Measurements from ENCODE around the gene ACCS.

Gene ACCS

DNA sequence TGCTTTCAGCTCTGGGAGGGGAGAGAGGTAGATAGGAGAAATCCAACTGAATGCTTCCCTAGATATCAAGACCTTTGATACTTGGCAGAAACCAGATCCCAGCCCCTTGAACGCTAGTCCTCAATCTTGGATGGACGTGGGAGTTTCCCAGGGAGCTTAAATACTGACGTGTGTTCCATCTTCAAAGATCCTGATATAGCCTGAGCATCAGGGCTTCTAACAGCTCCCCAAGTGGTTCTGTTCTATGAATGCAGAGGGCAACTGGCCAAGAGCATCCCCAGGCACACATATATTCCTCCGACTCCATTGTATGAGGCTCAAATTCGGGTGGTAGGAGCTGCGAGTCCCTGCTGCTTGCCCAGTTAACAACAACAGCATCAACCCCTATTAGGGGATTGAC, 8.7 kb upstream of the ACCS start (continued):
- no peak for TF ChIP-seq MZF1 (tag by site-specific recombination; IDR thresholded peaks at IDR 0.05; ENCODE audit: borderline replicate concordance)
- TF ChIP-seq IKZF3 (tag by site-specific recombination; IDR thresholded peaks at IDR 0.05), result no peak
- TF ChIP-seq ZNF521 (tag by site-specific recombination; IDR thresholded peaks at IDR 0.05), result no peak
- TF ChIP-seq ZNF394 (tag by site-specific recombination; IDR thresholded peaks at IDR 0.05; ENCODE audit: borderline replicate concordance), result no peak
- TF ChIP-seq ZNF514 (tag by site-specific recombination; IDR thresholded peaks at IDR 0.05), result no peak
- TF ChIP-seq ZFP41 (tag by site-specific recombination; IDR thresholded peaks at IDR 0.05; ENCODE audit: borderline replicate concordance), result no peak
- TF ChIP-seq, protein P1, sequence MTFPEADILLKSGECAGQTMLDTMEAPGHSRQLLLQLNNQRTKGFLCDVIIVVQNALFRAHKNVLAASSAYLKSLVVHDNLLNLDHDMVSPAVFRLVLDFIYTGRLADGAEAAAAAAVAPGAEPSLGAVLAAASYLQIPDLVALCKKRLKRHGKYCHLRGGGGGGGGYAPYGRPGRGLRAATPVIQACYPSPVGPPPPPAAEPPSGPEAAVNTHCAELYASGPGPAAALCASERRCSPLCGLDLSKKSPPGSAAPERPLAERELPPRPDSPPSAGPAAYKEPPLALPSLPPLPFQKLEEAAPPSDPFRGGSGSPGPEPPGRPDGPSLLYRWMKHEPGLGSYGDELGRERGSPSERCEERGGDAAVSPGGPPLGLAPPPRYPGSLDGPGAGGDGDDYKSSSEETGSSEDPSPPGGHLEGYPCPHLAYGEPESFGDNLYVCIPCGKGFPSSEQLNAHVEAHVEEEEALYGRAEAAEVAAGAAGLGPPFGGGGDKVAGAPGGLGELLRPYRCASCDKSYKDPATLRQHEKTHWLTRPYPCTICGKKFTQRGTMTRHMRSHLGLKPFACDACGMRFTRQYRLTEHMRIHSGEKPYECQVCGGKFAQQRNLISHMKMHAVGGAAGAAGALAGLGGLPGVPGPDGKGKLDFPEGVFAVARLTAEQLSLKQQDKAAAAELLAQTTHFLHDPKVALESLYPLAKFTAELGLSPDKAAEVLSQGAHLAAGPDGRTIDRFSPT (tag by site-specific recombination; IDR thresholded peaks at IDR 0.05), result no peak

DNA sequence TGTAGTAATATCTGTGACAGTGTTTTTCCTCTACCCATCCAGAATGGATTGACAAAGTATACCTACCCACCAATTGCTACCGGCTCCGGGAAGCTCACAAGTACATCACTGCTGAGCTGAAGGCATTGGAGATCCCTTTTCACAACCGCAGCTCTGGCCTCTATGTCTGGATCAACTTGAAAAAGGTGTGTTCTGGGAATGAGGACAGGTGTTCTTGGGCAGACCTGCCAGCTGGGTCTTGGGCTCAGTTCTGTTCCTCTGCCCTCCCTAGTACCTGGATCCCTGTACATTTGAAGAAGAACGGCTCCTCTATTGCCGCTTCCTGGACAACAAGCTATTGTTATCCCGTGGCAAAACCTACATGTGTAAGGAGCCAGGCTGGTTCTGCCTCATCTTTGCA, 7.8 kb upstream of the ACCS start:
- Histone ChIP-seq H3K9me3 (ENCODE audit: control insufficient read depth, insufficient read depth, low read depth, low read length) (no peaks in the 10 kb centered on the region), H3K4me3 (ENCODE audit: low read depth, low read length) (no peak overlapping the region), H3K36me3 (ENCODE audit: control insufficient read depth in 2 of 2, insufficient read depth in 1 of 2, low read length in 2 of 2) (no peaks in the 10 kb centered on the region), H3K4me1 (ENCODE audit: control insufficient read depth, insufficient read depth, low read length) (no peaks in the 10 kb centered on the region), H3K27ac (ENCODE audit: extremely low read depth, low read depth, low read length) (no peak overlapping the region)
- TF ChIP-seq ZNF701 (tag by site-specific recombination; IDR thresholded peaks at IDR 0.05), result no peak
- no peak for TF ChIP-seq ZNF16 (tag by site-specific recombination; IDR thresholded peaks at IDR 0.05; ENCODE audit: low read depth)
- TF ChIP-seq OVOL3 (tag by site-specific recombination; IDR thresholded peaks at IDR 0.05), result no peak
- no peak for TF ChIP-seq ZFHX2 (tag by site-specific recombination; conservative IDR thresholded peaks at IDR 0.05)
- TF ChIP-seq ZNF354C (tag by site-specific recombination; IDR thresholded peaks at IDR 0.05; ENCODE audit: borderline replicate concordance, low read depth), result no peak
- TF ChIP-seq ZFP41 (tag by site-specific recombination; IDR thresholded peaks at IDR 0.05; ENCODE audit: borderline replicate concordance), result no peak
- TF ChIP-seq ZNF629 (tag by site-specific recombination; IDR thresholded peaks at IDR 0.05), result no peak
- no peak for TF ChIP-seq MYNN (tag by site-specific recombination; IDR thresholded peaks at IDR 0.05; ENCODE audit: borderline replicate concordance)
- TF ChIP-seq ZNF223 (tag by site-specific recombination; IDR thresholded peaks at IDR 0.05), result no peak
- TF ChIP-seq, protein P2, sequence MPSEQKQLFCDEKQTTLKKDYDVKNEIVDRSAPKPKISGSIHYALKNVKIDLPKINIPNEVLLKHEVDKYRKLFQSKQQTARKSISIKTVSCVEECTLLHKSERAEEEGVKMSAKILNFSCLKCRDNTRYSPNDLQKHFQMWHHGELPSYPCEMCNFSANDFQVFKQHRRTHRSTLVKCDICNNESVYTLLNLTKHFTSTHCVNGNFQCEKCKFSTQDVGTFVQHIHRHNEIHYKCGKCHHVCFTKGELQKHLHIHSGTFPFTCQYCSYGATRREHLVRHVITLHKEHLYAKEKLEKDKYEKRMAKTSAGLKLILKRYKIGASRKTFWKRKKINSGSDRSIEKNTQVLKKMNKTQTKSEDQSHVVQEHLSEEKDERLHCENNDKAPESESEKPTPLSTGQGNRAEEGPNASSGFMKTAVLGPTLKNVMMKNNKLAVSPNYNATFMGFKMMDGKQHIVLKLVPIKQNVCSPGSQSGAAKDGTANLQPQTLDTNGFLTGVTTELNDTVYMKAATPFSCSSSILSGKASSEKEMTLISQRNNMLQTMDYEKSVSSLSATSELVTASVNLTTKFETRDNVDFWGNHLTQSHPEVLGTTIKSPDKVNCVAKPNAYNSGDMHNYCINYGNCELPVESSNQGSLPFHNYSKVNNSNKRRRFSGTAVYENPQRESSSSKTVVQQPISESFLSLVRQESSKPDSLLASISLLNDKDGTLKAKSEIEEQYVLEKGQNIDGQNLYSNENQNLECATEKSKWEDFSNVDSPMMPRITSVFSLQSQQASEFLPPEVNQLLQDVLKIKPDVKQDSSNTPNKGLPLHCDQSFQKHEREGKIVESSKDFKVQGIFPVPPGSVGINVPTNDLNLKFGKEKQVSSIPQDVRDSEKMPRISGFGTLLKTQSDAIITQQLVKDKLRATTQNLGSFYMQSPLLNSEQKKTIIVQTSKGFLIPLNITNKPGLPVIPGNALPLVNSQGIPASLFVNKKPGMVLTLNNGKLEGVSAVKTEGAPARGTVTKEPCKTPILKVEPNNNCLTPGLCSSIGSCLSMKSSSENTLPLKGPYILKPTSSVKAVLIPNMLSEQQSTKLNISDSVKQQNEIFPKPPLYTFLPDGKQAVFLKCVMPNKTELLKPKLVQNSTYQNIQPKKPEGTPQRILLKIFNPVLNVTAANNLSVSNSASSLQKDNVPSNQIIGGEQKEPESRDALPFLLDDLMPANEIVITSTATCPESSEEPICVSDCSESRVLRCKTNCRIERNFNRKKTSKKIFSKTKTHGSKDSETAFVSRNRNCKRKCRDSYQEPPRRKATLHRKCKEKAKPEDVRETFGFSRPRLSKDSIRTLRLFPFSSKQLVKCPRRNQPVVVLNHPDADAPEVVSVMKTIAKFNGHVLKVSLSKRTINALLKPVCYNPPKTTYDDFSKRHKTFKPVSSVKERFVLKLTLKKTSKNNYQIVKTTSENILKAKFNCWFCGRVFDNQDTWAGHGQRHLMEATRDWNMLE (tag by site-specific recombination; conservative IDR thresholded peaks at IDR 0.05; ENCODE audit: low read depth), result no peak
- no peak for TF ChIP-seq ZNF155 (tag by site-specific recombination; IDR thresholded peaks at IDR 0.05)
- TF ChIP-seq, protein P3, sequence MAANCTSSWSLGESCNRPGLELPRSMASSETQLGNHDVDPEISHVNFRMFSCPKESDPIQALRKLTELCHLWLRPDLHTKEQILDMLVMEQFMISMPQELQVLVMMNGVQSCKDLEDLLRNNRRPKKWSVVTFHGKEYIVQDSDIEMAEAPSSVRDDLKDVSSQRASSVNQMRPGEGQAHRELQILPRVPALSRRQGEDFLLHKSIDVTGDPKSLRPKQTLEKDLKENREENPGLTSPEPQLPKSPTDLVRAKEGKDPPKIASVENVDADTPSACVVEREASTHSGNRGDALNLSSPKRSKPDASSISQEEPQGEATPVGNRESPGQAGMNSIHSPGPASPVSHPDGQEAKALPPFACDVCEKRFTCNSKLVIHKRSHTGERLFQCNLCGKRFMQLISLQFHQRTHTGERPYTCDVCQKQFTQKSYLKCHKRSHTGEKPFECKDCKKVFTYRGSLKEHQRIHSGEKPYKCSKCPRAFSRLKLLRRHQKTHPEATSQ (tag by site-specific recombination; IDR thresholded peaks at IDR 0.05), result no peak
- TF ChIP-seq ZBTB48 (tag by site-specific recombination; IDR thresholded peaks at IDR 0.05), result no peak
- TF ChIP-seq ZNF791 (tag by site-specific recombination; IDR thresholded peaks at IDR 0.05), result no peak
- no peak for TF ChIP-seq ZNF501 (tag by site-specific recombination; IDR thresholded peaks at IDR 0.05)
- POLR2A ChIA-PET, result no interaction called here
- CTCF ChIA-PET, result interaction anchor here (0.6 to 1.3 kb wide), 4 partner anchors 52 to 464 kb away, joined by 3 to 4 read pairs (median 4); no protein-coding TSS in a partner anchor

Measured in HEK293 (cell line).